GM20000 (cell line): ENCODE results near the gene PAGR1.
A peak's percentile ranks its signal among the peaks of the same experiment; 100 is the strongest.
"Not testable (repeated sequence)": the region's sequence is repeated elsewhere in the genome, so short reads cannot be mapped to it uniquely, and the experiment has no call there.

Experiments
- DNase-seq: peaks from one replicate; pipeline ENCODE4 v3.0.0; 2012; ENCODE audit warnings: low spot score
- TF ChIP-seq, protein P1 (sequence below): IDR thresholded peaks from 2 replicates; pipeline ENCODE4 v1.5.1; 2012; ENCODE audit warnings: mild to moderate bottlenecking, control low read depth; ENCODE audit errors: extremely low read depth, missing control alignments

The PAGR1 gene

DNA sequence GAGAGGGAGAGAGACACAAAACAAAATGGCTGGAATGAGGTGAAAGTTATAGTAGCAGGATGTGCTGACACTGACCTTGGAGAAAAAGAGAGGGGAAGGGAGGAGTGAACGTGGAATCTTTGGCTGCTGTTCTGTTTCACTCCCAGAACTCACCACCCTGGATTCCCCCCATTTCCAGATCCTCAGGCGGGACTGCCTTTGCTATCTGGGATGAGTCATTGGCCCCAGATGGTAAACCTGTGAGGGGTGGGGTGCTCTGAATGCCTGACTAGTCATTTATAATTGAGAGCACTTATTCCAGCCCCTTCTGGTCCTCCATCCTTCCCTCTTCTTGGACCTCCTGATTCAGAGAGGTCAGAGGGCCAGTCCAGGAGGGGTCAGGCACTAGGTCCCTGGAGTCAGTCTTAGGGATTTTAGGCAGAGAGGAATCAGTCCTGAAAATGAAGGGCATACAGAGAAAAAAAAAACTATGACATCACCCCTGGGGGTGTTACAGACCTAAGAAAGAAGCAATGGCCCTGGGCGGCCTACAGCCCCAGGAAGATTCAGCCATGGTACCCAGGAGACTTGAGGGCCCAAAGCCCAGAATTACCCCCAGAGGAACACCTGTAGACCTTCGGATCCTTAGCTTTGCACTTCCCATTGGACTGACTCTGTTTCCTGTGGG is 40.1 kb upstream of the PAGR1 start:
- DNase-seq, result no peak
- TF ChIP-seq, protein P1, sequence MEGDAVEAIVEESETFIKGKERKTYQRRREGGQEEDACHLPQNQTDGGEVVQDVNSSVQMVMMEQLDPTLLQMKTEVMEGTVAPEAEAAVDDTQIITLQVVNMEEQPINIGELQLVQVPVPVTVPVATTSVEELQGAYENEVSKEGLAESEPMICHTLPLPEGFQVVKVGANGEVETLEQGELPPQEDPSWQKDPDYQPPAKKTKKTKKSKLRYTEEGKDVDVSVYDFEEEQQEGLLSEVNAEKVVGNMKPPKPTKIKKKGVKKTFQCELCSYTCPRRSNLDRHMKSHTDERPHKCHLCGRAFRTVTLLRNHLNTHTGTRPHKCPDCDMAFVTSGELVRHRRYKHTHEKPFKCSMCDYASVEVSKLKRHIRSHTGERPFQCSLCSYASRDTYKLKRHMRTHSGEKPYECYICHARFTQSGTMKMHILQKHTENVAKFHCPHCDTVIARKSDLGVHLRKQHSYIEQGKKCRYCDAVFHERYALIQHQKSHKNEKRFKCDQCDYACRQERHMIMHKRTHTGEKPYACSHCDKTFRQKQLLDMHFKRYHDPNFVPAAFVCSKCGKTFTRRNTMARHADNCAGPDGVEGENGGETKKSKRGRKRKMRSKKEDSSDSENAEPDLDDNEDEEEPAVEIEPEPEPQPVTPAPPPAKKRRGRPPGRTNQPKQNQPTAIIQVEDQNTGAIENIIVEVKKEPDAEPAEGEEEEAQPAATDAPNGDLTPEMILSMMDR, result no peak

DNA sequence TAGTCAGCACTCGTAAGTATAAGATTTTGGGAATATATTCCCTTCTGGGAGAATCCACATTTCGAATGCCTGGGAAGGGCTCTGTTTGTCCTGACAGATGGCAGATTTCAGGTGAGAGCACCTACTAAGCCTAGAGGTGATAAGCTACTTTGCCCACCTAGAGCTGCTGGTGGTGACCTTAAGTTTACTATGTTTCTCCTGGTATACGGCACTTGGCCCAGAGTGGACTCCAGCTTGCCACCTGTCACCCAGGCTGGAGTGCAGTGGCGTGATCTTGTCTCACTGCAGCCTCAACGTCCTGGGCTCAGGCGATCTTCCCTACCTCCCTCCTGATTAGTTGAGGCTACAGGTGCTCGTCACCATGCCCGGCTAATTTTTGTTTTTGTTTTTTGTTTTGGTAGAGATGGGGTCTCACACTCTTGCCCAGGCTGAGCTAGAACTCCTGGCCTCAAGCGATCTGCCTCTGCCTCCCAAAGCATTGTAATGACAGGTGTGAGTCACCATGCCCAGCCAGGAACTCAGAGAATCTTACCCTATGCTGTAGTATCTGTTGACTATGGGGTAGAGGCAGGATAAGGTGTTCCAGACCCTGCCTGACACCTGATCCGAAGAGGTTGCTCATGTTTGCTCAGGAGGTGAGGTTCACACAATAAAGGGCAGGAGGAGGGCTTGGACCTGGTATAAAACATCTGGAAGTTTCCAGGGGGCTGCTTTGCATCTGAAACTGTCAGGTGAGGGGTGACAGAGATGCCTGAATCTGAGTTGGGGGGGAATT is 38.2 kb upstream of the PAGR1 start, which contains the start of gene ZG16:
Gene ZG16, plus strand, starts transcription at position 681 of the 775 bp plus-strand sequence. CDS start 1,011 bp downstream, outside the sequence.
- DNase-seq, result no peak
- TF ChIP-seq, protein P1, result no peak

DNA sequence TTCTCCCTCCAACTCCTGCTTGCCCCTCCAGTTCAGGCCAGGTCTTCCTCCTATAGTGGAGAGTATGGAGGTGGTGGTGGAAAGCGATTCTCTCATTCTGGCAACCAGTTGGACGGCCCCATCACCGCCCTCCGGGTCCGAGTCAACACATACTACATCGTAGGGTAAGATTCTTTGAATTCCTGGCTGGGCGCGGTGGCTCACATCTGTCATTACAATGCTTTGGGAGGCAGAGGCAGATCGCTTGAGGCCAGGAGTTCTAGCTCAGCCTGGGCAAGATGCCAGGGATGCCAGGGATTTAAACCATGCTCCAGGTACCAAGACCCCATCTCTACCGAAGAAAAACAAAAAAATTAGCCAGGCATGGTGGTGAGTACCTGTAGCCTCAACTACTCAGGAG is 36.5 kb upstream of the PAGR1 start:
- TF ChIP-seq, protein P1, result no peak
- no peak for DNase-seq

DNA sequence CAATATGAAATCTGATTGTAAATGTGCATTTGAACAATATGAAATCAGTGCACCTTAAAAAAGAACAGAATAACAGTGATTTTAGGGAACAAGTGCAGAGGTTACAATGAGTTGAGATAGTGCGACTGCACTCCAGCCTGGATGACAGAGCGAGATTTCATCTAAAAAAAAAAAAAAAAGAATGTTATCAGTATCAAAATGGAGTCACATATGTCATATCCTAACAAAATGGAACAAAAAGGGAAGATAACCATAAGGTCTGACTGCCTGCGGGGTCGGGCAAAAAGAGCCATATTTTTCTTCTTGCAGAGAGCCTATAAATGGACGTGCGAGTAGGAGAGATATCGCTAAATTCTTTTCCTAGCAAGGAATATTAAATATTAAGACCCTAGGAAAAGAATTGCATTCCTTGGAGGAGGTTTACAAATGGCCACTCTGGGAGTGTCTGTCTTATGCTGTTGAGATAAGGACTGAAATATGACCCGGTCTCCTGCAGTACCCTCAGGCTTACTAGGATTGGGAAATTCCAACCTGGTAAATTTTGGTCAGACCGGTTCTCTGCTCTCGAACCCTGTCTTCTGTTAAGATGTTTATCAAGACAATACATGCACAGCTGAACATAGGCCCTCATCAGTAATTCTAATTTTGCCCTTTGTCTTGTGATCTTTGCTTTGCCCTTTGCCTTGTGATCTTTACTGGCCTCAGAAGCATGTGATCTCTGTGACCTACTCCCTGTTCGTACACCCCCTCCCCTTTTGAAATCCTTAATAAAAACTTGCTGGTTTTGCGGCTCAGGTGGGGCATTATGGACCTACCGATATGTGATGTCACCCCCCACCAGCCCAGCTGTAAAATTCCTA is 32.6 kb upstream of the PAGR1 start:
- DNase-seq, result not testable (repeated sequence)

DNA sequence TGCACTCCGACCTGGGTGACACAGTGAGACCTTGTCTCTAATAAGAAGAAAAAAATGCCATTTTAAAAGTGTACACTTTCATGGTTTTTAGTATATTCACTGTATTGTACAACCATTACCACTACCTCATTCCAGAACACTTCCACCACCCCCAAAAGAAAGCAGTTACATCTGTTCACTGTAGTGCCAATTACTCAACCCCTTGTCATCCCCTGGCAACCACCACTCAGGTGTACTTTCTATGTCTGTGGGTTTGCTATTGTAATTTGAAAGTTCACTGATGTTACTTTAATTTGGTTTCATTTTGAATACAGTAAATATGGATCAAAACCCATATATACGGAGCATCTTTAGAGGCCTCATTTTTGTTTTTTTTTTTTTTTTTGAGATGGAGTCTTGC is 31.8 kb upstream of the PAGR1 start:
- DNase-seq, result no peak
- TF ChIP-seq, protein P1, result no peak

DNA sequence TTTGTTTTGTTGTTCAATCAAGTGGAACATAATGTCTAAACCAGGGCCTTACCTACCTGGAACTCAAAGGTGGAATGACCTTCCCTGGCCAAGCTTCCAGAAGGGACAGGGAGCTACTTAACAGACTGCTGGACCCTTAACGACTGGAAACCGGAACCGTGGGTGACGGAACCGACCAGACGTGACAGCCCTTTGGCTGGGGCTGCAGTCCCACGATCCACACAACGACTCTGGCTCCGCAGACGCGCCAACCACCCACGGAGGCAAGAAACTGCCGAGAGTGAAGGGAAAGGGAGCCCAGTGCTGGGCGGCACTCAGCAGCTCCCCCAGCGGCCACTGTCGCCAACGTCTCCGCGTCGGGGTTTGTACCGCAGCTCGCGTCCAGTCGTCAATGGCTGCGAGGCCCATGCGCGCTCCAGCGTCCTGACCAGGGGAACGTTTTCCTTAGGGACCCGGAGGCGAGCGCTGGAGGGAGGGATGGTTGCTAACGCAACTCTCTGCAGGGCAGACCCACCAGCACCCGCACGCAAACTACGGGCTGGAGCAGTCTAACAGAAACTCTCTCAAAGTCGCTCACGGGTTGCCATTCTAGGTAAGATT is 31.0 kb upstream of the PAGR1 start:
- TF ChIP-seq, protein P1, result peak; percentile 72
- peak; percentile 74 for DNase-seq

DNA sequence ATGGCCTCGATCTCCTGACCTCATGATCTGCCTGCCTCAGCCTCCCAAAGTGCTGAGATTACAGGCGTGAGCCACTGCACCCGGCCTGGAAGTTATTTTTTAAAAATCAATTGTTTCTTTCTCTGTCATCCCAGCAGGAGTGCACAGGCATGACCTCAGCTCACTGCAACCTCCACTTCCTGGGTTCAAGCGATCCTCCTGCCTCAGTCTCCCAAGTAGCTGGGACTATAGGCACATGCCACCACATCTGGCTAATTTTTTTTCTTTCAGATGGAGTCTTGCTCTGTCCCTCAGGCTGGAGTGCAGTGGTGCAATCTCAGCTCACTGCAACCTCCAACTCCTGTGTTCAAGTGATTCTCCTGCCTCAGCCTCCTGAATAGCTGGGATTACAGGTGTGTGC is 28.8 kb upstream of the PAGR1 start:
- DNase-seq, result not testable (repeated sequence)

DNA sequence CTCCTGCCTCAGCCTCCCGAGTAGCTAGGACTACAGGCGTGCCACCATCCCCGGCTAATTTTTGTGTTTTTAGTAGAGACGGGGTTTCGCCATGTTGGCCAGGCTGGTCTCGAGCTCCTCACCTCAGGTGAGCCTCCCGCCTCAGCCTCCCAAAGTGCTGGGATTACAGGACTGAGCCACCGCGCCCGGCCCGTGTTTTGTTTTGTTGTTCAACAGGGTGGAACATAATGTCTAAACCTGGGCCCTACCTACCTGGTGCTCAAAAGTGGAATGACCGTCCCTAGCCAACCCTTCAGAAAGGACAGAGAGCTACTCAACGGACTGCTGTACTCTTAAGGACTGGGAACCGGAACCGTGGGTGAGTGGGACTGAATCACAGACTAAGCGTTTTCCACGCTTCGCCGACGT is 26.2 kb upstream of the PAGR1 start:
- TF ChIP-seq, protein P1, result no peak
- no peak for DNase-seq
